COLO668 (cell line): ENCODE data around the gene CTSW.
"Not testable (repeated sequence)": the region's sequence is repeated elsewhere in the genome, so short reads cannot be mapped to it uniquely, and the experiment has no call there.

ENCODE experiments used
- DNase-seq: peaks from one replicate; lab custom pipeline; 2025; ENCODE audit not compliant: unreplicated experiment; lab: John Stamatoyannopoulos, UW

CTSW gene

GRCh38 chr11:65879617-65880016, at the start of gene CTSW:
CTSW (plus strand) TSS chr11:65879837; CDS start chr11:65879855, 18 bp downstream.
- no peak for DNase-seq

GRCh38 chr11:65832231-65832630, 47.4 kb upstream of the CTSW start:
- not testable (repeated sequence) for DNase-seq

GRCh38 chr11:65833297-65834030, 46.2 kb upstream of the CTSW start, which contains the start of gene SNX32:
SNX32 (plus strand) TSS chr11:65833963; CDS start chr11:65834066, 103 bp downstream.
- DNase-seq, result peak; percentile 83

GRCh38 chr11:65834202-65834601, 45.4 kb upstream of the CTSW start:
- DNase-seq, result no peak

- no peak for DNase-seq
Observed at GRCh38 chr11:65842144-65842543, 37.5 kb upstream of the CTSW start.

- no peak for DNase-seq
Observed at GRCh38 chr11:65843811-65844210, 35.8 kb upstream of the CTSW start.

- no peak for DNase-seq
Observed at GRCh38 chr11:65844231-65844872, 35.3 kb upstream of the CTSW start.

GRCh38 chr11:65847746-65848145, 31.9 kb upstream of the CTSW start:
- DNase-seq, result no peak

GRCh38 chr11:65848693-65849092, 30.9 kb upstream of the CTSW start:
- DNase-seq, result not testable (repeated sequence)

- DNase-seq, result no peak
Observed at GRCh38 chr11:65849366-65849765, 30.3 kb upstream of the CTSW start.

- no peak for DNase-seq
Observed at GRCh38 chr11:65849771-65850216, 29.8 kb upstream of the CTSW start.

- no peak for DNase-seq
Observed at GRCh38 chr11:65850217-65851082, 29.2 kb upstream of the CTSW start.

GRCh38 chr11:65851083-65851579, 28.5 kb upstream of the CTSW start:
- peak; percentile 25 for DNase-seq

GRCh38 chr11:65851811-65852507, 27.7 kb upstream of the CTSW start:
- DNase-seq, result no peak

- no peak for DNase-seq
Observed at GRCh38 chr11:65852508-65853245, 27.0 kb upstream of the CTSW start.

- no peak for DNase-seq
Observed at GRCh38 chr11:65853246-65853979, 26.2 kb upstream of the CTSW start.

GRCh38 chr11:65854161-65854592, 25.5 kb upstream of the CTSW start:
- DNase-seq, result no peak

GRCh38 chr11:65854852-65855837, 24.5 kb upstream of the CTSW start:
- DNase-seq, result no peak
